ENCODE results near the gene MLPH.

DNA sequence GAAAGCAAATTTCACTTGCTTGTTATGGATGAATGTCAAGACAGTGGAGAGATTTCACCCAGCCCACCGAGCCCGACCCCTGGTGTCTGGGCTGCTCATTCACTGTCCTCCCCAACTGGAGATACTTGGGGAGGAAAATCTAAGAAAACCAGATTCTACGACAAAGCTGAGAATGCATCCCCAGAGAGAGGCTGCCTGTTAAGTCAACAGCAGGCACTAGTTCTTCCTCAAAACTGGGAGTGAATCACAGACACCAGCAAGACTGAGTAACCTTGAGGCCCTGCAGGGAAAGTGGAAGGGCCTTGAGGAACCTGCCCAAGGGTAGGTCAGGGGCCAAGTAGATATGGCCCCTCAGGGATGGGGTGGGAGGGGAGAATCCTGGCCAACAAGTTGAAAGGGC is 34.2 kb upstream of the MLPH start:
- TF ChIP-seq, protein P1, sequence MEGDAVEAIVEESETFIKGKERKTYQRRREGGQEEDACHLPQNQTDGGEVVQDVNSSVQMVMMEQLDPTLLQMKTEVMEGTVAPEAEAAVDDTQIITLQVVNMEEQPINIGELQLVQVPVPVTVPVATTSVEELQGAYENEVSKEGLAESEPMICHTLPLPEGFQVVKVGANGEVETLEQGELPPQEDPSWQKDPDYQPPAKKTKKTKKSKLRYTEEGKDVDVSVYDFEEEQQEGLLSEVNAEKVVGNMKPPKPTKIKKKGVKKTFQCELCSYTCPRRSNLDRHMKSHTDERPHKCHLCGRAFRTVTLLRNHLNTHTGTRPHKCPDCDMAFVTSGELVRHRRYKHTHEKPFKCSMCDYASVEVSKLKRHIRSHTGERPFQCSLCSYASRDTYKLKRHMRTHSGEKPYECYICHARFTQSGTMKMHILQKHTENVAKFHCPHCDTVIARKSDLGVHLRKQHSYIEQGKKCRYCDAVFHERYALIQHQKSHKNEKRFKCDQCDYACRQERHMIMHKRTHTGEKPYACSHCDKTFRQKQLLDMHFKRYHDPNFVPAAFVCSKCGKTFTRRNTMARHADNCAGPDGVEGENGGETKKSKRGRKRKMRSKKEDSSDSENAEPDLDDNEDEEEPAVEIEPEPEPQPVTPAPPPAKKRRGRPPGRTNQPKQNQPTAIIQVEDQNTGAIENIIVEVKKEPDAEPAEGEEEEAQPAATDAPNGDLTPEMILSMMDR (IDR thresholded peaks at IDR 0.05; ENCODE audit: borderline replicate concordance, extremely low read depth, low read length, poor library complexity, severe bottlenecking), result no peak
- no peak for TF ChIP-seq EZH2 (IDR thresholded peaks at IDR 0.05; ENCODE audit: borderline replicate concordance, low read depth, low read length, severe bottlenecking)

Data from DND-41 (cell line).